ENCODE measurements around the gene KRT83.
A peak's percentile ranks its signal among the peaks of the same experiment; 100 is the strongest.
"Not testable (repeated sequence)": the region's sequence is repeated elsewhere in the genome, so short reads cannot be mapped to it uniquely, and the experiment has no call there.

The KRT83 gene

GRCh38 chr12:52306731-52307130 is 14.5 kb downstream of the KRT83 start:
- no peak overlapping the region for H3K27ac ChIP-seq (ENCODE audit: low read depth, low read length, poor library complexity, severe bottlenecking)

GRCh38 chr12:52305921-52306705 is 15.1 kb downstream of the KRT83 start:
- no peaks in the 10 kb centered on the region for H3K4me1 ChIP-seq (ENCODE audit: insufficient read depth, low read length, severe bottlenecking)
- TF ChIP-seq EZH2 (IDR thresholded peaks at IDR 0.05; ENCODE audit: borderline replicate concordance, low read length): no peak
- TF ChIP-seq, protein P1, sequence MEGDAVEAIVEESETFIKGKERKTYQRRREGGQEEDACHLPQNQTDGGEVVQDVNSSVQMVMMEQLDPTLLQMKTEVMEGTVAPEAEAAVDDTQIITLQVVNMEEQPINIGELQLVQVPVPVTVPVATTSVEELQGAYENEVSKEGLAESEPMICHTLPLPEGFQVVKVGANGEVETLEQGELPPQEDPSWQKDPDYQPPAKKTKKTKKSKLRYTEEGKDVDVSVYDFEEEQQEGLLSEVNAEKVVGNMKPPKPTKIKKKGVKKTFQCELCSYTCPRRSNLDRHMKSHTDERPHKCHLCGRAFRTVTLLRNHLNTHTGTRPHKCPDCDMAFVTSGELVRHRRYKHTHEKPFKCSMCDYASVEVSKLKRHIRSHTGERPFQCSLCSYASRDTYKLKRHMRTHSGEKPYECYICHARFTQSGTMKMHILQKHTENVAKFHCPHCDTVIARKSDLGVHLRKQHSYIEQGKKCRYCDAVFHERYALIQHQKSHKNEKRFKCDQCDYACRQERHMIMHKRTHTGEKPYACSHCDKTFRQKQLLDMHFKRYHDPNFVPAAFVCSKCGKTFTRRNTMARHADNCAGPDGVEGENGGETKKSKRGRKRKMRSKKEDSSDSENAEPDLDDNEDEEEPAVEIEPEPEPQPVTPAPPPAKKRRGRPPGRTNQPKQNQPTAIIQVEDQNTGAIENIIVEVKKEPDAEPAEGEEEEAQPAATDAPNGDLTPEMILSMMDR (IDR thresholded peaks at IDR 0.05; ENCODE audit: low read length): peak; percentile 37; the same call in 1 of the 2 replicates
- no peaks in the 10 kb centered on the region for H3K27me3 ChIP-seq (ENCODE audit: insufficient read depth, low read length)
- H3F3A ChIP-seq (ENCODE audit: insufficient read depth, low read length): no peaks in the 10 kb centered on the region
- H3K9ac ChIP-seq (ENCODE audit: low read length): no peak overlapping the region
- H3K9me3 ChIP-seq (ENCODE audit: low read length): no peaks in the 10 kb centered on the region
- no peaks in the 10 kb centered on the region for H4K20me1 ChIP-seq (ENCODE audit: insufficient read depth, low read length)
- H3K4me2 ChIP-seq (ENCODE audit: low read length): no peak overlapping the region
- no peaks in the 10 kb centered on the region for H3K36me3 ChIP-seq (ENCODE audit: insufficient read depth, low read length)
- no peaks in the 10 kb centered on the region for H3K79me2 ChIP-seq (ENCODE audit: insufficient read depth, low read length)
- no peak overlapping the region for H3K4me3 ChIP-seq (ENCODE audit: low read depth, low read length, poor library complexity, severe bottlenecking)
- no peak overlapping the region for H3K27ac ChIP-seq (ENCODE audit: low read depth, low read length, poor library complexity, severe bottlenecking)
- H3K9me2 ChIP-seq (ENCODE audit: low read depth, low read length): no peaks in the 10 kb centered on the region
- H2AFZ ChIP-seq (ENCODE audit: low read length): no peak overlapping the region

More at GRCh38 chr12:52306731-52307130, 14.5 kb downstream of the KRT83 start:
- Histone ChIP-seq H3F3A (ENCODE audit: insufficient read depth, low read length) (no peaks in the 10 kb centered on the region), H3K9me3 (ENCODE audit: low read length) (no peaks in the 10 kb centered on the region), H3K4me1 (ENCODE audit: insufficient read depth, low read length, severe bottlenecking) (no peaks in the 10 kb centered on the region), H3K4me3 (ENCODE audit: low read depth, low read length, poor library complexity, severe bottlenecking) (no peak overlapping the region), H3K4me2 (ENCODE audit: low read length) (no peak overlapping the region), H2AFZ (ENCODE audit: low read length) (no peak overlapping the region), H3K36me3 (ENCODE audit: insufficient read depth, low read length) (no peaks in the 10 kb centered on the region), H3K79me2 (ENCODE audit: insufficient read depth, low read length) (no peaks in the 10 kb centered on the region), H3K27me3 (ENCODE audit: insufficient read depth, low read length) (no peaks in the 10 kb centered on the region), H4K20me1 (ENCODE audit: insufficient read depth, low read length) (no peaks in the 10 kb centered on the region), H3K9me2 (ENCODE audit: low read depth, low read length) (no peaks in the 10 kb centered on the region), H3K9ac (ENCODE audit: low read length) (no peak overlapping the region)
- no peak for TF ChIP-seq EZH2 (IDR thresholded peaks at IDR 0.05; ENCODE audit: borderline replicate concordance, low read length)
- TF ChIP-seq, protein P1 (IDR thresholded peaks at IDR 0.05; ENCODE audit: low read length): no peak

GRCh38 chr12:52304941-52305411 is 16.2 kb downstream of the KRT83 start:
- H3K4me2 ChIP-seq (ENCODE audit: low read length); H3K4me3 ChIP-seq (ENCODE audit: low read depth, low read length, poor library complexity, severe bottlenecking); H3K9ac ChIP-seq (ENCODE audit: low read length); H3K9me3 ChIP-seq (ENCODE audit: low read length); H2AFZ ChIP-seq (ENCODE audit: low read length); H3K4me1 ChIP-seq (ENCODE audit: insufficient read depth, low read length, severe bottlenecking); H3K27me3 ChIP-seq (ENCODE audit: insufficient read depth, low read length); H3F3A ChIP-seq (ENCODE audit: insufficient read depth, low read length); H3K9me2 ChIP-seq (ENCODE audit: low read depth, low read length); H4K20me1 ChIP-seq (ENCODE audit: insufficient read depth, low read length); H3K27ac ChIP-seq (ENCODE audit: low read depth, low read length, poor library complexity, severe bottlenecking); H3K79me2 ChIP-seq (ENCODE audit: insufficient read depth, low read length); H3K36me3 ChIP-seq (ENCODE audit: insufficient read depth, low read length): not testable (repeated sequence)

DNA sequence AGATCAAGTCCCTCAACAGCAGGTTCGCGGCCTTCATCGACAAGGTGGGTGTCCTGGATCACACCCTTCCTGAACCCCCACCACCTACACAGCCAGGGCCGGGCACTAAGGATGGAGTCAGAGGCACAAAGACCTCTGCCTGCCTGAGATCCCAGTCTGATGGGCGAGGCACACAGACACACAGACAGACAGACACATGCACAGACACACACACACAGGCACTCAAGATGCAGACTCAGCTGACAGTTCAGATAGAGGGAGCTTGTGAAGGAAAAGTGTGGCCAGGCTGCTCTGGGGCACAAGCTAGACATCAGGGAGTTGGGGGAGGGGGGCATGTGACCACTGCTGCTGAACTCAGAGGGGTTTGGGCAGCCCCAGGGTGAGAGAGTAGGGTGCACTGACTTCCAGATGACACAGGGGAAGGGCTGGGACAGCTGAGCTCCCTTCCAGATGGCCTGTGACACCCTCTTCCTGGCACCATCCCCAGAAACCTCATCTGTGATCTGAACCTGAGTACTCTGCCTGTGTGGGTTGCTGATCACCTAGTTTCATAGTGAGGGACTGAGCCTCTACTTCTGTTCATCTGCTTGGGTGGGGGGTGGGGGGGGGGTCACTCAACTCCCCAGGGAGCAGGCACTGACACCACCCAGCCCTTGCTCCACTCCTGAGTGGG is 18.8 kb downstream of the KRT83 start:
- not testable (repeated sequence) for H3K79me2 ChIP-seq (ENCODE audit: insufficient read depth, low read length); H3K27ac ChIP-seq (ENCODE audit: low read depth, low read length, poor library complexity, severe bottlenecking); H3K27me3 ChIP-seq (ENCODE audit: insufficient read depth, low read length); H3K9me3 ChIP-seq (ENCODE audit: low read length); H3K9ac ChIP-seq (ENCODE audit: low read length); H3K4me1 ChIP-seq (ENCODE audit: insufficient read depth, low read length, severe bottlenecking); H3K36me3 ChIP-seq (ENCODE audit: insufficient read depth, low read length); H4K20me1 ChIP-seq (ENCODE audit: insufficient read depth, low read length); H2AFZ ChIP-seq (ENCODE audit: low read length); H3F3A ChIP-seq (ENCODE audit: insufficient read depth, low read length); H3K9me2 ChIP-seq (ENCODE audit: low read depth, low read length); H3K4me3 ChIP-seq (ENCODE audit: low read depth, low read length, poor library complexity, severe bottlenecking); H3K4me2 ChIP-seq (ENCODE audit: low read length)

DNA sequence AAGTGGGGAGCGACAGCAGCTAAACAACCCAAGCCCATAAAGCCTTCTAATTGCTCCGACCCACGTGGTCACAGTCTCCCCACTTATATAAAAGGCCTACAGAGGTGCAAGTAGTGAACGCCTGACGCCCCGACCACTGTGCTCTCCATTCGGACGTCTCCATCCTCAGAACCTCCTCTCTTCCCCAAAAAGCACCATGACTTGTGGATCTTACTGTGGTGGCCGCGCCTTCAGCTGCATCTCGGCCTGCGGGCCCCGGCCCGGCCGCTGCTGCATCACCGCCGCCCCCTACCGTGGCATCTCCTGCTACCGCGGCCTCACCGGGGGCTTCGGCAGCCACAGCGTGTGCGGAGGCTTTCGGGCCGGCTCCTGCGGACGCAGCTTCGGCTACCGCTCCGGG is 19.5 kb downstream of the KRT83 start:
- not testable (repeated sequence) for H3K4me2 ChIP-seq (ENCODE audit: low read length); H3K4me1 ChIP-seq (ENCODE audit: insufficient read depth, low read length, severe bottlenecking); H3F3A ChIP-seq (ENCODE audit: insufficient read depth, low read length); H3K9me2 ChIP-seq (ENCODE audit: low read depth, low read length); H2AFZ ChIP-seq (ENCODE audit: low read length); H4K20me1 ChIP-seq (ENCODE audit: insufficient read depth, low read length); H3K9ac ChIP-seq (ENCODE audit: low read length); H3K27me3 ChIP-seq (ENCODE audit: insufficient read depth, low read length); H3K79me2 ChIP-seq (ENCODE audit: insufficient read depth, low read length); H3K9me3 ChIP-seq (ENCODE audit: low read length); H3K27ac ChIP-seq (ENCODE audit: low read depth, low read length, poor library complexity, severe bottlenecking); H3K36me3 ChIP-seq (ENCODE audit: insufficient read depth, low read length); H3K4me3 ChIP-seq (ENCODE audit: low read depth, low read length, poor library complexity, severe bottlenecking)
